ENCODE data around the gene TCAP.
A peak's percentile ranks its signal among the peaks of the same experiment; 100 is the strongest.

The TCAP gene

GRCh38 chr17:39628655-39629493 is 36.3 kb upstream of the TCAP start:
- DNase-seq (ENCODE audit: low read depth, low spot score), result no peak
- H3K27ac ChIP-seq, result no peak overlapping the region

- no peak overlapping the region for H3K27ac ChIP-seq
- DNase-seq (ENCODE audit: low read depth, low spot score), result no peak
These were observed 35.7 kb upstream of the TCAP start for GRCh38 chr17:39629494-39629880.

GRCh38 chr17:39629898-39630297 is 35.3 kb upstream of the TCAP start:
- H3K27ac ChIP-seq, result no peak overlapping the region
- no peak for DNase-seq (ENCODE audit: low read depth, low spot score)

- DNase-seq (ENCODE audit: low read depth, low spot score), result no peak
- no peak overlapping the region for H3K27ac ChIP-seq
These were observed 33.7 kb upstream of the TCAP start for GRCh38 chr17:39631403-39631802.

DNA sequence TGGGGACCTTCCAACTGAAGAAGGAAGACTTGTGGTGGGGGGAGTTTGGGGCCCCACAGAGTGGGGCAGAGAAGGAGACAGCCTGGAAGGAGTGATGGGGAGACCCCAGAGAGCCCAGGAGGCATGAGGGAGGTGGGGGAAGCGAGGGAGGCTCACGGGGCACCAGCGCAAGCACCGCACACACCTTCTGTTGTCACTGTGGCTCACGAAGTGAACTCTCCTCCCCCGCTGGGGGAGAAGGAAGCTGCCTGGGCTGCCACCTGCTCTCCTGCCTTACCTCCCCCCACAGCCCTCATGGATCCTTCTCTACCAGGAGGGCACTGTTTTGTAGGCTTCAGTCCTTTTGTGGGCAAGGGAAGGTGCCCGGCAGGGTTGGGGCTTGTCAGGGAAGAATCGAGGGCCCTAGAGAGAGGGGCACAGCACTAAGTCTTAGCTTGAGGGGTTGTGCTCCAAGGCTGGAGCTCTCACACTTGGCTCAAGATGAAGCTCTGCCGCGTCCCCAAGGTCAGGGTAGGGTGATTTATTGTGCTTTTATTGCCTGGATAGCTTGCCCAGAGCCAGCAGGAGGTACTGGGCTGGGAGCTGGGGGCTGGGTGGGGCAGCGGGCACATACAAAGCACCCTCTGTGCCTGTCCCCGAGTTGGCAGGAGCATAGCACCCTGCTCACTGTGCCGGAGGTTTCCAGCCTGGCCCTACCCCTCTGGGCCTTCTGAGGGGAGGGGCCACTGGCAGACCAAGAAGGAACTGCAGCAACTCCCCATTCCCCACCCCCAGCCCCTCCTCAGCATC is 32.8 kb upstream of the TCAP start:
- no peak for DNase-seq (ENCODE audit: low read depth, low spot score)
- H3K27ac ChIP-seq, result no peak overlapping the region

- no peak overlapping the region for H3K27ac ChIP-seq
- no peak for DNase-seq (ENCODE audit: low read depth, low spot score)
These were observed 31.5 kb upstream of the TCAP start for GRCh38 chr17:39633570-39634183.

DNA sequence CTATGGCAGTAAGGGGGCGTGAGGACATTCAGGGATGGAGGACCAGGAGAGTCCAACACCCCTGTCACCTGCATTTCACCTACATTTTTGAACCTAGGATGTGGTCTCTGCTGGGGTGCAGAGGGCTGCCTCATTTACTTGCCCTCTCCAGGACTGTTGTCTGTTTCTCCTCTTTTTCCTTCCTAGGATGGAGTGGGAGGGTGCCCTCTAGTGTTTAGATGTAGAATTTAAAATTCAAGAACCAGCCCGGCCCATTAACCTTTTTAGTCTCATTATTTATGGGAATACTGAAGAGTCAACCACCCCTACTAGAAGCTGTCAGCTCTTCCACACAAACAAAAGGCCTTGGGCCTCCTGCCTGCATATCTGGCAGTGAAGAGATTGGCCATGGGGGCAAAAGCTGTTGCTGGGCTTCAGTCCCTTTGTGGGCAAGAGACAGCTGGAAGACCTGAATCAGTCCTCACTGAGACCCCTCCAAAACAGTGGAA is 30.7 kb upstream of the TCAP start:
- no peak overlapping the region for H3K27ac ChIP-seq
- DNase-seq (ENCODE audit: low read depth, low spot score), result no peak

DNA sequence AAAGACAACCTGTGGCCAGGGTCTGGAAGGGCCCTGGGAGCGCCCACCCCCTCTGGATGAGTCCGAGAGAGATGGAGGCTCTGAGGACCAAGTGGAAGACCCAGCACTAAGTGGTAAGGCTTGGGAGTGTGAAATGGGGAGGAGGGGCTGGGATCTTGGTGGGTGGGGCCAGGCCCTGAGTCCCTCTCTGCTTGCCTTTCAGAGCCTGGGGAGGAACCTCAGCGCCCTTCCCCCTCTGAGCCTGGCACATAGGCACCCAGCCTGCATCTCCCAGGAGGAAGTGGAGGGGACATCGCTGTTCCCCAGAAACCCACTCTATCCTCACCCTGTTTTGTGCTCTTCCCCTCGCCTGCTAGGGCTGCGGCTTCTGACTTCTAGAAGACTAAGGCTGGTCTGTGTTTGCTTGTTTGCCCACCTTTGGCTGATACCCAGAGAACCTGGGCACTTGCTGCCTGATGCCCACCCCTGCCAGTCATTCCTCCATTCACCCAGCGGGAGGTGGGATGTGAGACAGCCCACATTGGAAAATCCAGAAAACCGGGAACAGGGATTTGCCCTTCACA is 29.5 kb upstream of the TCAP start:
- no peak overlapping the region for H3K27ac ChIP-seq
- no peak for DNase-seq (ENCODE audit: low read depth, low spot score)

DNA sequence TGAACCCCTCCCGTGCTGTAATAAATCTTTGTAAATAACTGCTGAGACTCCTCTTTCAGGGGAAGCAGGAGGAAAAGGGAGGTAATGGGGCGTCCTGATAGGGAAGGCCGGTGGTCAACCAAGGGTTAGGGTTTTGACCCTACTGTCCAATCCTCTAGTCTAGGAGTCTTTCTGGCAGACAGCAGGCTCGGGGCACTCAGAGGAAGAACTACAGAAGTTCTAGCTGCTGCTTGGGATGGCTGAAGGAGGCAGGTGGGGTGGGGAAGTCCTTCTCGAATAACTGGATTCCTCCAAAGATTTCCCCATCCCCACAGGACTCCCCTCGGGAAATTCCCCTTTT is 28.6 kb upstream of the TCAP start:
- H3K27ac ChIP-seq, result peak overlapping the region; percentile 69
- DNase-seq (ENCODE audit: low read depth, low spot score), result no peak

GRCh38 chr17:39636927-39637736 is 28.0 kb upstream of the TCAP start, which contains the start of gene STARD3:
Gene STARD3 (plus strand): TSS chr17:39637144. CDS start chr17:39653532, 16,388 bp downstream.
- H3K27ac ChIP-seq, result peak within 1 kb of the TSS; percentile 69
- peak; percentile 39 for DNase-seq (ENCODE audit: low read depth, low spot score)

DNA sequence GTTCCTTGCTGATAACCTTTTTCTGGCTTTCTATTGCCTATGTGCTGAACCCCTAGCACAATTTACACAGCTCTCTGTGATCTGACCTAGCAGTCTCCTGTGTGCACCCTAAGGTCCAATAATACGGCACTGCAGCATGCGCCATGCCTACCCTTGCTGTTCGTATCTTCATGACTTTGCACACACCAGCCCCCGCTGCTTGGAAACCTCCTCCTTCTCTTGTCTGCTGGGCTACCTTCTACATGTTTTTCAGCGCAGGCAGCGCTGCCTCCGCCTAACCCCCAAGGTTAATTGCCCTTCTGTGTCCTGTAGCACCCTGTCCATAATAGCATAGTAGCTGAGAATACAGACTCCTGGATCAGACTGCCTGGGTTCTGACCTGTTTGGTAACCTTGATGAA is 26.8 kb upstream of the TCAP start:
- DNase-seq (ENCODE audit: low read depth, low spot score), result no peak
- no peak overlapping the region for H3K27ac ChIP-seq

GRCh38 chr17:39639043-39639442 is 26.1 kb upstream of the TCAP start:
- no peak for DNase-seq (ENCODE audit: low read depth, low spot score)
- no peak overlapping the region for H3K27ac ChIP-seq

- H3K27ac ChIP-seq, result no peak overlapping the region
- no peak for DNase-seq (ENCODE audit: low read depth, low spot score)
These were observed 25.3 kb upstream of the TCAP start for GRCh38 chr17:39639566-39640458.

DNA sequence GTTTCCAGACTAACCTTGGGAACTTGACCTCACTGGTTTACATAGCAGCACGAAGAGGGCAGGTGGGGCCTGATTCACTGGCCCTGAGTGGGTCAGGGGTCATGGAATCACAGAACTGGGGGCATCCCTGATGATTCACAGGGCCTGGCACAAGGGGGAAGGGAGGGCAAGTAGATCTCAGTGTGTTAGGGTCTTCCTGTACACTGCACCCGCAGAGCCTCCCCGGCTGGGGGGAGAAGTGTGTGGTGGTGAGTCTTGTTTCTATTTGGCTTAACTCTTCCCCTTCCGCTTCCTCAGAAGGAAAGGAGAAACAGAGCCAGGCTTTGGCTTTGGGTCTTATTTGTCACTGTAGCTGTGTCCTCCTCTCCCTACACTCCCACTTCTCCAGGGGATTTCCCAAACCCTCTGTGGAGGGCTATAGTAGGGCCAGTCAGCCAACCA is 24.5 kb upstream of the TCAP start:
- H3K27ac ChIP-seq, result no peak overlapping the region
- DNase-seq (ENCODE audit: low read depth, low spot score), result no peak

DNA sequence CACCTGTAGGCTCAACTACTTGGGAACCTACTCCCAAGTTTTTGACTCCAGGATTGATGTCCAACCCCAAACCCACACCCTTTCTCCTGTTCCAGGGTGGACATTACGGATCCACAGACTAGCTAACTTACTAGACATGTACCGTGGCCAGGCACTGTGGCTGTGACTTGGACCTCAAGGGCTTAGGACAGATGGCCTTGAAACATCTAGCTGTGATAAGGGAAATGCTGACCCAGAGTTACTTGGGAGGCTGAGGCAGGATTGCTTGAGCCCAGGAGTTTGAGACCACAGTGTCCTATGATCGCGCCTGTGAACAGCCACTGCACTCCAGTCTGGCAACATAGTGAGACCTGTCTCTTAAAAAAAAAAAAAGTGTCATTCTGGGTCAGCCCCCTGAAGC is 24.1 kb upstream of the TCAP start:
- DNase-seq (ENCODE audit: low read depth, low spot score), result no peak
- no peak overlapping the region for H3K27ac ChIP-seq

- no peak overlapping the region for H3K27ac ChIP-seq
- DNase-seq (ENCODE audit: low read depth, low spot score), result no peak
These were observed 23.3 kb upstream of the TCAP start for GRCh38 chr17:39641883-39642282.

DNA sequence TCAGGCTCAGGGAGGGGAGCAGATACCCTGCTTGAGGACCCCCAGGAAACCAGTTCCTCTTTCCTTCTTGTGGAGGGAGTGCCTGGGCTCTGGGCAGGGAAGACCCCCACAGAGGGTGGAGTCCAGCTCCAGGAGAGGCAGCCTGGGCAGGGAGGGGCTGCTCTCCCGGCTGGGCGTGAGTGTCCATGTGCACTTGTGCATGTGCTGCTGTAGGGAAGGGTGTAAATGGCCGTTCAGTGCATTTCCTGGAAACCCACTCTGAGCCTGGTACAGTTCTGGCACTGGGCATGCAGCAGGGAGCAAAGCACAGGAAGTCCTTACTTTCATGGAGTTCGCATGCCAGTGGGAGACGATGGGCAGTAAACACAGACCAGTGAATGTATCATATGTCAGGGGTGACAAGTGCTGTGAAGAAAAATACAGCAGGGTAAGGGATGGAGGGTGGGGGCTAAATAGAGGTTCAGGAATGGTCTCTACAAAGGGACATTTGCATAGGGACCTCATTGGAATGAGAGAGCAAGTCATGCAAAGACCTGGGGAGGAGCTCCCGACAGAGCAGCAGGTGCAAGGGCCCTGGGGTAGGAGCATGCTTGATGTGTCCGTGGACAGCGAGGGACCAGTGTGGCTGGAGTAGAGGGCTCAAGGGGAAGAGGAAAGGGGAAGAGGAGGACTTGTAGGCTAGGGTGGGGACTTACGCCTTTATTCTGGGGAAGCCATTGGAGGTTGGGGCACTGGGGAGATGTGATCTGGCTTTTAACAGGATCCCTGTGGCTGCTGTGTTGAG is 22.7 kb upstream of the TCAP start:
- no peak overlapping the region for H3K27ac ChIP-seq
- no peak for DNase-seq (ENCODE audit: low read depth, low spot score)

DNA sequence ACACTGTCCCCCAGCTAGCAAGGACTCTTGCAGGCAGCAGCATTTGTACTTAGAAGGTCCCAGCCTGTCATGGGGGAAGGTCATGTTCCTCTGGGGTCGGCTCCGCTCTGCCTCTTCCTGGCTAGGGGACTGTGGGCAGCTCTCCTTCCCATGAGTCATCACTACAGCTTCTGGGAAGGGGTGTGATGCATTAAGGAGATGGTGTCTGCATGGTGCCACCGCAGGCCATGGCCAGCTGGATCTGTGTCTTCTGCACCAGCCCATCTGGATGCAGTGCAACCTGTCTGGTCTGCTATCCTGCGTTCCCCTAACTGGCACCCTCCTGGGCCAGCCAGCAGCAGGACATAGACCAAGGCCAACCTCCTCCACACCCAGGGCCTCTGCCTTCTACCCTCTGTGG is 21.9 kb upstream of the TCAP start:
- no peak for DNase-seq (ENCODE audit: low read depth, low spot score)
- no peak overlapping the region for H3K27ac ChIP-seq

All from epithelial cell of prostate (primary cell).